Measurements from ENCODE around the gene CD1C. TPM values are rescaled to one million over a fixed set of nuclear protein-coding genes. Genes with fewer than 3 reads are reported as not detected.

Gene CD1C
- total RNA-seq, 3 donors from 2014 or later: 0.43 to 1.1 (median 0.47) TPM

DNA sequence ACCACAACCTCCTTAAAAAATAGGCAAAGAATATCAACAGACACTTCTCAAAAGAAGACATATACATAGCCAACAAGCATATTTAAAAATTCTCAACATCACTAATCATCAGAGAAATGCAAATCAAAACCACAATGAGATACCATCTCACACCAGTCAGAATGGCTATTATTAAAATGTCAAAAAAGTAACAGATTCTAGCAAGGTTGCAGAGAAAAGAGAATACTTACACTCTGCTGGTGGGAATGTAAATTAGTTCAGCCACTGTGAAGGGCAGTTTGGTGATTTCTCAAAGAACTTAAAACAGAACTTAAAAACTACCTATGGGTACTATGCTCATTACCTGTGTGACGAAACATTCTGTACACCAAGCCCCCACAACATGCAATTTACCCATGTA lies 20.9 kb downstream of the CD1C start:
- no peaks in the 10 kb centered on the region for H3K36me3 ChIP-seq (ENCODE audit: low read depth)
- DNase-seq (no peak), ATAC-seq (no peak)
- intact Hi-C loops (cut with DNase I, micrococcal nuclease): no loop called here
- TF ChIP-seq, protein P1, sequence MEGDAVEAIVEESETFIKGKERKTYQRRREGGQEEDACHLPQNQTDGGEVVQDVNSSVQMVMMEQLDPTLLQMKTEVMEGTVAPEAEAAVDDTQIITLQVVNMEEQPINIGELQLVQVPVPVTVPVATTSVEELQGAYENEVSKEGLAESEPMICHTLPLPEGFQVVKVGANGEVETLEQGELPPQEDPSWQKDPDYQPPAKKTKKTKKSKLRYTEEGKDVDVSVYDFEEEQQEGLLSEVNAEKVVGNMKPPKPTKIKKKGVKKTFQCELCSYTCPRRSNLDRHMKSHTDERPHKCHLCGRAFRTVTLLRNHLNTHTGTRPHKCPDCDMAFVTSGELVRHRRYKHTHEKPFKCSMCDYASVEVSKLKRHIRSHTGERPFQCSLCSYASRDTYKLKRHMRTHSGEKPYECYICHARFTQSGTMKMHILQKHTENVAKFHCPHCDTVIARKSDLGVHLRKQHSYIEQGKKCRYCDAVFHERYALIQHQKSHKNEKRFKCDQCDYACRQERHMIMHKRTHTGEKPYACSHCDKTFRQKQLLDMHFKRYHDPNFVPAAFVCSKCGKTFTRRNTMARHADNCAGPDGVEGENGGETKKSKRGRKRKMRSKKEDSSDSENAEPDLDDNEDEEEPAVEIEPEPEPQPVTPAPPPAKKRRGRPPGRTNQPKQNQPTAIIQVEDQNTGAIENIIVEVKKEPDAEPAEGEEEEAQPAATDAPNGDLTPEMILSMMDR (IDR thresholded peaks at IDR 0.05): no peak
- H3K9me3 ChIP-seq: peaks cover 13% of the 10 kb centered on the region
- no peak overlapping the region for H3K4me3 ChIP-seq
- H3K4me1 ChIP-seq (ENCODE audit: low read depth): no peaks in the 10 kb centered on the region

DNA sequence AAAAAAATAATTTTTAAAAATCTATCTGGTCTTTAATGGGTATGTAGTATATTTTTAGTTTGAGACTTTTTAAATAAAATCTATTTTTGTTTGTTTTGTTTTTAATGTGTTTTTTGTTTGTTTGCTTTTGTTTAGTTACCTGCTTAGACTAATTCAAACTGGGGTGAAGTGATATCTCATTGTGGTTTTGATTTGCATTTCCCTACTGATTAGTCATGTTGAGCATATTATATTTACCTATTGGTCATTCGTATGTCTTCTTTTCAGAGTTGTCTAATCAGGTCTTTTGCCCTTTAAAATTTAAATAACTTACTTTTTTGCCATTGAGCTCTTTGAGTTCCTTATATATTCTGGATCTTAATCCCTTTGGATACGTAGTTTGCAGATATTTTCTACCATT lies 21.3 kb downstream of the CD1C start:
- ATAC-seq: no peak
- DNase-seq: no peak
- H3K9me3 ChIP-seq: peaks cover 13% of the 10 kb centered on the region
- TF ChIP-seq, protein P1 (IDR thresholded peaks at IDR 0.05): no peak
- intact Hi-C loops (cut with DNase I, micrococcal nuclease): no loop called here
- H3K4me3 ChIP-seq: no peak overlapping the region
- no peaks in the 10 kb centered on the region for H3K4me1 ChIP-seq (ENCODE audit: low read depth)
- H3K36me3 ChIP-seq (ENCODE audit: low read depth): no peaks in the 10 kb centered on the region

DNA sequence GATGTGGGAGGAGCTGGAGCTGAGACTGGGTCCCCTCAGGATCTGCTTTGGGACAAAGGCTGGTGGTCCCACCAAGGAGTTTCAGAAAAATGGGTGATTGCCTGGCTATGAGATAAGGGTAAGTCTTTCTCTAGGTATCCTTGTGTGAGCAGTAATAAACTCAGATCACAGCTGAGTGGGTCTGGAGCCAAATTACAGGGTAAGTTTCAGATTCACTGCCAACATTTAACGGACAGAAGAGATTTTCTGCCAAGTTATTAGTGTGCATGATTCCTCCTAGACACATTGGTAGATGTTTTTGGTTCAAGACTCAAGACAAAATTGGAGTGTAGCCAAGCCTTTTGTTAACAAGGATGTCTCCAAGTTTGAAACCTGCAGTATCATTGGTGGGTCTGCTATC lies 34.1 kb downstream of the CD1C start:
- Histone ChIP-seq H3K4me1 (ENCODE audit: low read depth) (no peaks in the 10 kb centered on the region), H3K9me3 (peaks cover 4% of the 10 kb centered on the region), H3K36me3 (ENCODE audit: low read depth) (no peaks in the 10 kb centered on the region), H3K4me3 (no peak overlapping the region)
- no peak for ATAC-seq
- DNase-seq: no peak
- intact Hi-C loops (cut with DNase I, micrococcal nuclease): no loop called here
- TF ChIP-seq, protein P1 (IDR thresholded peaks at IDR 0.05): no peak

DNA sequence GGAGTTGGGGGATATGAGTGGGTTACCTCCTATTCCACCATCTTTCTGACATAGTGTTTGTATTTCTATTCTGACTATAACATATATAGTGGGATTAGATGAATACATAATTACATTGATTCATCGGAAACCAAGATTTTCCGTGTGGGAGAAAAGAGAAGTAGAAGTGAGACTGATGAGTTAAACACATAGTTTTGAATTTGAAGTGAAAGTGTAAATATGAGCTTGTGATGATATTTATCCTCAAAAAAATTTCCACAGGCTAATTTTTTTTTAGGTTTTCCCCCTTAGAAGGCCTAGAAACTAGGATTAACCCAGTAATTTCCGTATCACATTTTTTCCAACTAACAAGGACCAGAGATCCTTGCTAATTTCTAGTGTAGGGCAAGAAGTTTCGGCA lies 34.7 kb downstream of the CD1C start:
- ATAC-seq: no peak
- Histone ChIP-seq H3K36me3 (ENCODE audit: low read depth) (no peaks in the 10 kb centered on the region), H3K4me1 (ENCODE audit: low read depth) (no peaks in the 10 kb centered on the region), H3K4me3 (no peak overlapping the region), H3K9me3 (peaks cover 4% of the 10 kb centered on the region)
- no peak for DNase-seq
- intact Hi-C loops (cut with DNase I, micrococcal nuclease): no loop called here
- TF ChIP-seq, protein P1 (IDR thresholded peaks at IDR 0.05): no peak

DNA sequence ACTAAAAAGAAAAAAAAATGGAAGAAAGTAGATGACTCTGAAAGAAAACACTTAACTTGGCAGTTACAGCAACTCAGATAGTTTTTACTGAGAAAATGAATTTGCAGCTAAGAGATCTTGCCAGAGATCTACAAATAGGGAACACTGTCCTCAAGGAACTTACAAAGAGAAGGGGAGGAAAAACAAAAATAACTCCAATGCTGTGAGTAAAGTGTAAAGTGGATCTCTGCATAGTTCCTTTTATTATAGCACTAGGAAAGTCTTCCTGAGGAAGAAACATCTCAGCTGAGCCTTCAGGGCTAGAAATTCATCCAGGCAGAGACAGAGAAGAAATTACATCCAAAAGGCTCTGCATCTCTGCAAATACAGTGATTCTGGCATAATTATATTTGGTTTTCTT lies 37.8 kb downstream of the CD1C start:
- no peak for DNase-seq
- H3K9me3 ChIP-seq: peaks cover 4% of the 10 kb centered on the region
- ATAC-seq: no peak
- TF ChIP-seq, protein P1 (IDR thresholded peaks at IDR 0.05): no peak
- intact Hi-C loops (cut with DNase I, micrococcal nuclease): no loop called here
- H3K4me1 ChIP-seq (ENCODE audit: low read depth): no peaks in the 10 kb centered on the region
- H3K36me3 ChIP-seq (ENCODE audit: low read depth): no peaks in the 10 kb centered on the region
- H3K4me3 ChIP-seq: no peak overlapping the region

DNA sequence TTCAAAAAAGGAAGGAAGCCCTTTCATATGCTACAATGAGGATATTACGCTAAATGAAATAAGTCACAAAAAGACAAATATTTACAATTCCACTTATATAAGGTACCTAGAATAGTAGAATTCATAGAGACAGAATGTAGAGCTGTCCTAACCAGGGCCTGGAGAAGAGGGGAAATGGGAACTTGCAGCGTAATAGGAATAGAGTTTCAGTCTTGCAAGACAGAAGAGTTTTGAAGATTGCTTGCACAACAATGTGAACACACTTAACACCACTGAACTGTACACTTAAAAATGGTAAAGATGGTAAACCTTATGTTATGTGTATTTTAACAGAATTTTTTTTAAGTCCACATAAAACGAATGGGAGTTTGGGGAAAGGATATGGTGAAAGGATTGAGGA lies 38.7 kb downstream of the CD1C start:
- no peaks in the 10 kb centered on the region for H3K4me1 ChIP-seq (ENCODE audit: low read depth)
- no peaks in the 10 kb centered on the region for H3K36me3 ChIP-seq (ENCODE audit: low read depth)
- no peak overlapping the region for H3K4me3 ChIP-seq
- TF ChIP-seq, protein P1 (IDR thresholded peaks at IDR 0.05): no peak
- DNase-seq: no peak
- ATAC-seq: no peak
- H3K9me3 ChIP-seq: peaks cover 4% of the 10 kb centered on the region
- intact Hi-C loops (cut with DNase I, micrococcal nuclease): no loop called here
